SK-MEL-5 (cell line): ENCODE results near the gene SLC25A26. TPM values are rescaled to one million over a fixed set of nuclear protein-coding genes. Genes with fewer than 3 reads are reported as not detected.

Experiments
- DNase-seq: peaks from one replicate; pipeline ENCODE4 v3.0.0-alpha.2; 2016; ENCODE audit warnings: low read depth, low spot score
- in situ Hi-C: cut with HindIII; loops from 2 replicates; pipeline ENCODE4 v1.10.0; 2016; ENCODE audit warnings: low sequenced_read_pairs, high pct_unique_total_duplicates, low pct_unique_long_range_greater_than_20kb
- total RNA-seq: library from RNA; depleted of rRNA; stranded (reverse); fragments of >200 nt; shearing (Covaris generic); gene quantifications from 2 replicates; pipeline ENCODE4 v1.2.3, GENCODE V29; 2014

Gene SLC25A26
- total RNA-seq, 1 experiment from 2014 or later, result 32.7 TPM

DNA sequence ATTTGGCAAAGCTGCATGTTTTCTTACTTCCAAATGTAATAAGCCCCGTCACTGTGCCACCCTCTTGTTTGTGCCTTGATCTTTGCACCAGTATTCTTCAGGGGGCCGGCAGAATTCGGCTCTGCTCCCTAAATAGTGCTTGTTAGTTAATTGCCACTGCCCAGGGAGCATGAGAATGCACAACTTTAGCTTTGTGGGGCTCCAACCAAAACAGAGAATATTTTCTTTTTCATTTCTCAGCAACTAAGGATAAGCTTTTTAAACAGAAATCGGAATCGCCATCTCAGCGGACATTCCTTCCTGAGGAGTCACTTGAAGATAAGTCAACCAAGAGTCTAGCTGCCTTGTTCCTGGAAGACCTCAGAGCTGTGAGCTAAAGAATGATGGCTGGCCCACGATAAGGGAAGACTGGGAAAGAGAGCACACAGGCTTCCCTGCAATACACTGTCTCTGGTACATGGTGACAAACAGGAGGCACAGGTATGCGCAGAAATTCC, 174.0 kb downstream of the SLC25A26 start:
- in situ Hi-C loops, result no loop called here

DNA sequence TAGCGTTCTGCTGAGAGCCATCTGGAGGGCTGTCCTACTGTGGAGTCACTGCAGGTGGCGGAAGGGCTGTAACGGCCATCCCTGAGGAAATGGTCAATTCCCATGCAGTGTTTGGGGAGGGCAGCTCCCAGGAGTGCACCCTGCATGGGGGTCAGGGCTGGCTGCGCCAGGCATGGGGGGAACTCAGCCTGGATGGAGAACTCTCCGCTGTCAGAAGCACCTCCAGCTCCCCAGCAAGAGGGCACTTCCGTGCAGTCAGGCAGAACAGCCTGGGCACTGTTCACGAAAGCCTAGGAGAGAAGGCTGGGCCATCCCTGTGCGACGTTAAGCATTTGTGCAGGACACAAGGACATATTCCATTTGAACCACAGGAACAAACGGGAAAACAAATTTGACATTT, 174.8 kb downstream of the SLC25A26 start:
- in situ Hi-C loops, result no loop called here
- no peak for DNase-seq

More for the DNA sequence above, 174.0 kb downstream of the SLC25A26 start:
- DNase-seq, result no peak

DNA sequence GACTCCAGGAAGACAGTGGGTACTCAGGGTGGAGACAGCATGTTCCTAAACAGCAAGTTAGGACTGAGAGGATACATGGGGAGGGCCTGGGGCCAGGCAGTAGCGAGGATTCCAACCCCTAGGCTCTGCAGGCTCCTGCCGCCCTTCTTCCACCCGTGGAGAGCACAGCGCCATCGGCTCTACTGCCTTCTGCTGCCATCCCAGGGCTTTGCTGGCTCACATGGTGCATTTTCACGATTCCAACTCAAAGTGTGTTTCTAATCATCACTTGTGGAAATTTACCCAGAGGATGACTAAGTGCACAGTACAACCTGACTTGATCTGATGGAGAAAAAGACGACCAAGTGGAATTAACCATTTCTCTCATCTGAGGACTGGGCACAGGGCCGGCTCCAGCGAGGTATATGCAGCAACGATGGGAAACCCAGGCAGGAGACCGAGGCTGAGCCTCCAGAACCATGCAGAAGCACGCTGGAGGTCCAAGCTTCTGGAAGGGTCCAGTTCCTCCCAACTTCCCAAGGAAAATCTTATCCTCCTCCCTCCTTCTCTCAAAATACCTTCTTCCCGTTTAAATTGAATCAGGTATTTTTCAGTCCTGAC, 175.5 kb downstream of the SLC25A26 start:
- DNase-seq, result no peak
- in situ Hi-C loops, result no loop called here

DNA sequence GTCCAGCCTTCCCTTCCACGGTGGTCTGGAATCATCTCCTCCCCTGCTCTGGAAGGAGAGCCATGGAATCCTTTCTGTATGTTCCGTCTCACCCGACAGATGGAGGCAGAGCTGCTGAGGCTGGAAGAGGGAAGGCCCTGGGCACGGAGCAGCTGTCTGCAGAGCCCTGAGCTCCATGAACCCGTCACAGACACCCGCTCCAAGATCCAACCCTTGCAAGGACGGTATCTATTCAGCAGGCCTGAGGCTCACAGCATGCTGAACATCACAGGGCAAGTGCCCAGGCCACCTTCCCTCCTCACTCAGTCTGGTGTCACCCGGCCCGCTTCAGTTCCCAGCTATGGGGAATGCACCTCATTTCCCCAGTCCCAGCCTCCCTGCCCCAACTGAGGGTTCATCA, 176.1 kb downstream of the SLC25A26 start:
- DNase-seq, result no peak
- in situ Hi-C loops, result no loop called here

DNA sequence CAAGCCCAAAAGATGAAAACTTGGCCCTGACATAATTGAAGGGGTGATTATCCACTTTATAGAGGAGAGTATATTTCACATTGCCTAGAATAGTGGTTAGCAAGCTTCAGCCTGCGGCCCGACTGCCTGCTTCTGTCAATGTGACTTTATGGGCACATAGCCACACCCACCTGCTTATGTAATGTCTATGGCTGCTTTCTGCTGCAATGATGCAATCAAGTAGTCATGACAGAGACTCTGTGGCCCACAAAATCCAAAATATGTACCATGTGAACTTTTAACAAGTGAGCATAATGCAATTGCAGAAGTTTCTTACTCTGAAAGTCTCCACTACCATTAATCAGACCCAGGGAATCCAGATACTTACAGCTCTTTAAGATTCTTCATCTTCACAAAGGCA, 176.9 kb downstream of the SLC25A26 start:
- in situ Hi-C loops, result no loop called here
- DNase-seq, result no peak

DNA sequence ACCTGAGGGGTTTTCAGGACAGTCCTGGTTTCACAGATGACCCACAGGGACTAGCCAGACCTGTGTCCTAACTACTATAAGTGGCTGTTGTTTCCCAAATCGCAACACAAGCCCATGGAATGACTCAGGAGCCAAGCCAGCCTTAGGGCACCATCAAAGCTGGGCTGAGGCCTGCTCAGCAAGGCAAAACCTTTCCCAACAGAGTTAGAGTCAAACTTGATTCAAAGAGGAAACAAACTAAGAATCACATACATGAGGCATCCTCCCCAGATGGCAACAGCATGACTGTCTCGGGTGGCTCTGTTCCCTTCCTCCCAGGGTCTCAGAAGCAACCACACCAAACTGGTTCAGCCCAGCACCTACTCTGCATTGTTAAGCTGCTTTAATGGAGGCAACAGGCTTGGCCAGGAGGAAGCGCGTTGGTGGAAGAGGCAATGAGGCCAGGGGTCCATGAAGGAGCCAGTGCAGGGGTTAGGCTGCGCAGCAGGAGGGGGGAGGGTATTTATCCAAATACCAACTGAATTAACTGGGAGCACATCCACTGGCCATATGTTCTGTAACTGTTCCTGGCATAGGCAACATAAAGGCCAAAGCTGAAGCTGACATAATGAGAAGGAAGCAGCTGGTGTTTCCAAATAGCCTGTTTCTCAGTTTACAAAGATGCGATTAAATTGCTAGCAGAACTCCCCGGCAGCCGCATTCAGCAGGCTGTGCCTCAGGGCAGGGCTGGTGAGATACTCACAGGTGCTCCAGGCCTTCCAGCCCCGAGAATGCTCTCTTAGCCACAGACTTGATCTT, 177.6 kb downstream of the SLC25A26 start:
- in situ Hi-C loops, result no loop called here
- DNase-seq, result no peak

DNA sequence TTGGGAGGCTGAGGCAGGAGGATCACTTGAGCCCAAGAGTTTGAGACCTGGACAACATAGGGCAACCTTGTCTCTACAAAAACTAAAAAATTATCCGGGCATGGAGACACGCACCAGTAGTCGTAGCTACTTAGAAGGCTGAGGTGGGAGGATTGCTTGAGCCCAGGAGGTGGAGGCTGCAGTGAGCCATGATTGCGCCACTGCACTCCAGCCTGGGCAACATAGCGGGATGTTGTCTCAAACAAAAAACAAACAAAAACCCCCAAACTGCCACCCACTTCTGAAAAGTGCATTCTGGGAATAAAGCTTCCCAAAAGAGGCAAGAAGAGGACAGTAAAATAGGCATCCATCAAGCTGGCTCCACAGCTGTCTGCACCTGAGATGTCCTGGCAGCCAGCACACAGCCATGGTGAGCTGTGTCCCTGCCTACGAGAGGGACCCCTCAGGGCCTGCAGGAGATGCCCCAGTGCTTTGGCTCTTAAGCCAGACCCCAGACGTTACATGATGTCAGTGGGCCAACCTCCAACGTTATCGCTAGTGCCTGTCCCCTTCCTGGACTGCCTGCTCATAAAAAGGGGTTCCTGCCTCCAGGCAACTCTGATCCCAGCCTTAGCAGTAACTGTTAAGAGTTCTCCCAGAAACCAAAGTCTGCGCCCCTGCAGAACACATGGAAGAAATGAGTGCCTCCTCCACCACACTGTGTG, 178.9 kb downstream of the SLC25A26 start:
- in situ Hi-C loops, result no loop called here
- no peak for DNase-seq

DNA sequence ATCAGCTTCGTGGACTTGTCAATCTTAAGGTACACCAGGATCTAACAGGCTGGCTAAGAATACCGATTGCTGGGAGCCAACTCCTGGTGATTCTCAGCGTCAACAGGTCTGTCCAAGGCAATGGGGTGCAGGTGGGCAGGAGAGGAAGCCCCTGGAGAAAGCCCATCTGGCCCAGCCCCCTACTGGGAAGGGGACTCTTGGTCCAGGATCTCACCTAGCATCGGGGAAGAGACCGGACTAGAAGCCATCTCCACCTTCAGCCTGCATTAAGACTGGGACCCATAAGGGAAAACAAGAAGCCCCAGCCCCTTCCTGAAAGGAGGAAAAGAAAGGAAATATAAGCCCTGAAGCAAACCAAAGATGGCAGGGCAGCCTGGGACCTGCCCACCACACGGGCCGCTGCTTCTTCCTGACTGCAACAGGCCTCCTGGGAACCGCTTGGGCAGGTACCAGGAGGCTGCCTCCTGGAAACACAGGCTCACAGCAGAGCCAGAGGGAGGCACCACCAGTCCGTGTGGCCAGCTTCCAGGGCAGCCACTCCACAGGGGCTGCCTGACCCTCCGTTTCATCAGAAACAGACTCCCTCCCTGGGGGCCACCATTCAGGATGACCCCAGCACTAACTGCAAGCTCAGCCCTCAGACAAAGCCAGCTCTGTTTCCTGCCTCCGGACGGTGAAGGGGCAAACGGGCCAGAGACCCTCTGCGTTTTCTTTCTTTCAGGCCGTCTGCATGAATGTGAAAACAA, 179.8 kb downstream of the SLC25A26 start:
- in situ Hi-C loops, result no loop called here
- no peak for DNase-seq

DNA sequence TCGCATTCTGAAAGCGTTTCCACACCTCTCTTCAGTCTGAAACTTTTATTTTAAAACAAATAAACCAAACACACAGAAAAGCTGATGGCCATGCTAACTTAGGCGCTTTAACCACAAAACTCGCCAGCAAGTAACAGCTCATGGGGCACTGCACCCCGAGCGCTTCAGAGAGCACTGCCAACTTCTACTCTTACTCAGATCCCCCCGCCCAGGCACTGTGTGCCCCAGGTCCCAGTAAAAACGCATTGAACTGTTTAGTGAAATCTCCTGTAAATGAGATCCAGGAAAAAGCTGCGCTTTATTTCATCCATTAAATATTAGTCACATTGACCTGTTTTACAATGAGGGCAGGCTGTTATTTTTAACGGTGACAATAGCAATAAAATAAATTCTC, 180.4 kb downstream of the SLC25A26 start:
- no peak for DNase-seq
- in situ Hi-C loops, result no loop called here

DNA sequence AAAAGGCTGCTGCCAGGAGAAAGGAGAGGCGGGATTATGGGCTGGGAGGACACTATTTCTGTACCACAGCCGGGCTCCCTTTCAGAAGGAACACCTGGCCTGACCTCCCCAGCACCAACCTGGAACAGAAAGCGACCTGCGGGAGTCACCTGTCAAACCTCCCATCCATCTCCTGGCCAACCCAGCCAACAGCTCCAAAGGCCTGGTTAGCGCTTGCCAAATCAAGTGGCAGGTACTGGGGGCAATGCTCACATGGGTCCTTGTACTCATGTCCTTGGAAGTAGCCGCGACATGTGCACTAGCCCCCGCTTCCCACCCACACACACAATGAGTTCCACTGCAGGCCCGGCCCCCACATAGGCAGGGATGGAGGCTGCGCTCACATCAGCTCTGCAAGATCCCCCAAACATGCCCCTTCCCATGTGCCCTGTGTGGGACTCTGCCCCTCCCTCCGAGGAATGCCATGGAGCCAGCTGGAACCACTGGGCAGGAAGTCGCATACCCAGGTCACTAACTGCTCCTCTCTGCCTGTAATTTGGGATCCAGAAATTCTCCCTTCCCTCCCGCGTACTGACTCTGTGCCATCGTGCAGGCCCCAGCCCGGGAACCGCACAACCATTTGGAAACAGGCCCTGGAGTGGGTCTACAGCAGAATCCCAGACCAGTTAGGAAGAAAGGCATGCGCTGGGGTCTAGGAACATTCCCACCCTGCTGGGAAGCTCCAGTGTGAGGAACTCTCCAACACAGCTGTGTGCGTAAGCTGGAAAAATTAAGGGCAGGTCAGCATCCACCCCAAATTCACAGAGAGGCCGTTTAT, 181.1 kb downstream of the SLC25A26 start:
- no peak for DNase-seq
- in situ Hi-C loops, result no loop called here

DNA sequence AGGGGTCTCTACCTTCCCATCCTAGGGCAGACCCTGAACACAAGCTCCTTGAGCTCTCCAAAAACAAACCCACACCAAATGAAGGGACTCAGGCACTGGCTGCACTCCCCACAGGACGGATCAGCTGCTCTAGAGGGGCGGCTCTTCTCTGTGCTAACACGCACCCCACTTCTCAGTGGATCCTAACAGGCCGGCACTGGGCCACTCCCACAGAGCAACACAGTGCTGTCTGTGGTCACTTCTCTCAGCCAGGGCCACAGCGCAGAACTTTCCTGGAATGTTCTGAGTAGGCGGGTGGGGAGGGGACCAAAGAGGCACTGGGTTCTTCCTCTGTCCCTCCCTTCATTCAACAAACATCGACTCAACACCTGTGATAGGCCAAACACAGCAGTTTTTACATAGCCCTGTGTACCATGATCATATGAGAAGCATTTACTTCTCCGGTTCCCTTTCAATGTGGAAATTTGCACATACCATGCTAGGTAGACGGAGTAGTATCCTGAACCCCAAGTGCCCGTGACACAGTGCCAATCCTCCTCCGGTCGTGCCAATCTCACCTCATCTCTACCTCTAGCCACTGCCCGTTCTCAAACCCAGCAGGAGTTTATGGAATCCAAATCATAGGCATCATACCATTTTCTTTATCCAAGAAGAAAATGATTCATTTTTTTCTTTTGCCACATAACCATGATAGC, 181.9 kb downstream of the SLC25A26 start:
- in situ Hi-C loops, result no loop called here
- no peak for DNase-seq

DNA sequence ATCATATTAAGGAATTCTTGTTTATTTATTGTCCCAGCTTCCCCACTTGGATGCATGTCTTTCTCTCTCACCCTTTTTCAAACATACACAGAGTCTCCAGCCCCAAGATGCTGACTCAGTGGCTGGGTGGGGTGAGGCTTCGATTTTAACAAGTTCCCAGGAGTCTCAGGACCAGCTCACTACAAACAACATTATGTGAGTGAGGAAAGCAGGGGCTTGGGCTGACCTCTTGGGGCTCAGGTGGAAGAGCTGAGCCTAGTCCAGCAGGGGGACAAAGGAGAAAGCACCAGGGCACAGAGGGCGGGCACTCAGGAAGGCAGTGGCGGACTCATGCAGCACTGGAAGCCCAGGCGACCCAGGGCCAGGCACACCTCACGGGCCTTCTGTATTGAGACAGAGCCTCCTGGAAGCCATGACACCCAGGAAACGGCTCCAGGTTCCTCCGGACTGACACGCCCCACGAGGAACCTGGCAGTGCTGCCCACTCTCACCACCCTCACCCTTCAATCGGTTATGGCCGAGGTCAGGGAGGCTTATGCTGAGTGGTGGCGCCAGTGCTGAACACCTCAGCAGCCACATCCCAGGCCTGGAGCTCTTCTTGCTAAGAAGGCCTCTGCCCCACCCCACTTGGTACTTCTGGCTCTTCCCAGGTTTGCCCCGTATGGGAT, 182.7 kb downstream of the SLC25A26 start:
- in situ Hi-C loops, result no loop called here
- no peak for DNase-seq

DNA sequence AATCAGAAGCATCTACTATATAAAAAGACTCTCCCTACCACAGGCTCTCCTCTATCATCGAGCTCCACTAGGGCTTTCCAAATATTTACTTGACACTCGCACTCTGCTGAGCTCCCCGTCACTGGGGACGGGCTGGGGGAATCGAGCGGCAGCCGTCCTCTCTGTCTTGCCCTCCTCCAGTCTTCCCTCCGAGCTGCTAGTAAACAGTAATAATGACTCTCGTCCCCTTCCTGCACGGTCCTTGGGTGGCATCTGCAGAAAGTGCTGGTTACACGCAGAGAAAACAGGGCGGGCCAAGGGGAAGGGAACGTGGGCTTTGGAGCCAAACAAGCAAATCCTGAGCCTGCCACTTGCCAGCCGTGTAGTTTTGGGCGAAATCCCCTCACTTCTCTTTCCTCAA, 183.4 kb downstream of the SLC25A26 start:
- DNase-seq, result no peak
- in situ Hi-C loops, result no loop called here

DNA sequence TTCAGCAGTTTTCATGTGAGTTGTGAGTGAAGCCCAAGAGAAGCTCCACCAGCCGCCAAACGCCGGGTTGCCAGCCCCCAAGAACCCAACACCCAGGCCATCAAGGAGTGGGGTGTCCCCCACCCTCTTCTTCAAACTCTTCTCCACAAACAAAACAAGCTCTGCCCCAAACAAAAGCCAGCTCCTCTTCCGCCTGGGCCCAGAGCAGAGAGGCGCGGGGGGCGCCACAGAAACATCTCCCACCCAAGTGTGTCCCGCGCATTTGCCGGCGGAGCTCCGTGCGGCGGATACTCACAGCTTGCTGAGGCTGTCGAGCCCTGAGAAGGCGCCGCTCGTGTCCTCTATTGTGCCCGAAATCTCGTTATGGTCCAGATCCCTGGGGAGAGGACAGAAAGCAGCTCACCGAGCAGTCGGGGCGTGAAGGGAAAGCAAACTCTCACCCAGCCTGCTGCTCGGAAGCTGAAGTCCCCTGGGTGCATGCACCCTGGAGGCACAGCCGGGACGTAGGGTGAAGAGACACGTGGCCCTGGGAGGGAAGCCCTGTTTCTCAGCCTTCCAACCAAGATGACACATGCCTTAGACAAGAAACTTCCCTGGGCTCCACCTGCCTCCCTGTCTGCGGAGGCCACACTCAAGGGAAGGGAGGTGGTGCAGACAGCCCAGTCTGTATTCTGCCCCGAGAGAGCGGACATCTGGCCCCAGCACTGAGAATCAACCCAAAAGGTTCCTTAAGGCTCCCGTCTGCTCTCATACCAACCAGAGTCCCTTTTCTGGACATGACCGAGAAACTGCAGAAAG, 184.3 kb downstream of the SLC25A26 start:
- DNase-seq, result no peak
- in situ Hi-C loops, result no loop called here

DNA sequence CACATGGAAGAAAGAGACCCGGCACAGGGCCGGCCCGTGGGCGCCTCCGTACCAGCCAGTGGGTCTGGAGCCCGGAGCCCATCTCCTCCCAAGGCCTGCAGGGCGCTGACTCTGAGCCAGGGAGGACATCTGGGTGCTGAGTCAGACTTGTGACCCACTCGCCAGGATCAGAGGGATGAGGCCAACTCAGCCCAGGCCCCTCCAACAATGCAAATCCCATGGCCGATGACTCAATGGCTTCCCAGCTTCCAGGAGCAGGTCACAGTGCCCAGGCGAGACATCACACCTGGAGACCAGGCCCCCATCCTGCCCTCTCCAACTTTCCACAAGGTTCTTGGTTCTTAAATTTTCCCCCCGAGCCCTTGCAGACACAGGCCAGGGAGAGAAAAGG, 184.9 kb downstream of the SLC25A26 start:
- DNase-seq, result no peak
- in situ Hi-C loops, result no loop called here

DNA sequence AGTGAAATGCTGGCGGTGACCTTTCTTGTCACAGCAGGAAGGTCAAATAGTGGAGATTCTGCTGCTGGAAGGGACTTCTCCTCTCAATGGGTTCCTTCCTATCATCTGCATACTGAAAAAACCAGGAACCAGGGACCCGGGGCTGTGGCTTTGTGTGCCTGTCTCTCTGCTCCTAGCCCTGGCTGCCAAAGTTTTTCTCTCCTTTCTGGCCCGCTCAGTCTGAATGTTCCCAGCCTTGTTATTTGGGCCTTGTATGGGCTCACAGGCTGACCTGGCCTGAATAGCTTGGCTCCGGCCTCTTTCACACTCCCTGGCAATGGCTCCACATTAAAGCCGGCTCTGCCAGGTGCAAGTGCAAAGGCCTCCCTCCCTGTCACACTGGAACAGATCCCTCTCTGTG, 185.4 kb downstream of the SLC25A26 start:
- in situ Hi-C loops, result no loop called here
- DNase-seq, result no peak
